HepG2 (cell line): ENCODE results near the gene NINJ2. TPM values are rescaled to one million over a fixed set of nuclear protein-coding genes. Genes with fewer than 3 reads are reported as not detected.
A peak's percentile ranks its signal among the peaks of the same experiment; 100 is the strongest.

Experiments
- CEBPG ChIP-seq: IDR thresholded peaks from 2 replicates; pipeline ENCODE4 v1.6.1; 2016
- FOXO1 ChIP-seq: sonication (generic); formaldehyde crosslinking; IDR thresholded peaks from 2 replicates; pipeline ENCODE4 v1.4.0; 2020; ENCODE audit warnings: missing genetic modification reagents
- RBM22 ChIP-seq: fragments of 200-400 bp; formaldehyde crosslinking; optimal IDR thresholded peaks from 2 replicates; pipeline ENCODE3; 2017; ENCODE audit warnings: mild to moderate bottlenecking, low read length, moderate library complexity
- SP1 ChIP-seq, 2 experiments: fragments of 450-650 bp in 1 of 2; sonication (generic) in 1 of 2; formaldehyde crosslinking in 1 of 2; IDR thresholded peaks; 2 replicates each; pipeline versions ENCODE4 v1.4.0 to v1.6.1; 2016 to 2020; ENCODE audit warnings: missing genetic modification reagents in 1 of 2
- SP140L ChIP-seq: sonication (generic); formaldehyde crosslinking; IDR thresholded peaks from 2 replicates; pipeline ENCODE4 v1.4.0; 2020; ENCODE audit warnings: missing genetic modification reagents, borderline replicate concordance
- SSRP1 ChIP-seq: IDR thresholded peaks from 2 replicates; pipeline ENCODE4 v1.6.1; 2016; ENCODE audit warnings: control low read depth
- TOE1 ChIP-seq: sonication (generic); formaldehyde crosslinking; IDR thresholded peaks from 2 replicates; pipeline ENCODE4 v1.4.0; 2020; ENCODE audit warnings: mild to moderate bottlenecking, missing genetic modification reagents
- ZBTB21 ChIP-seq: sonication (generic); formaldehyde crosslinking; IDR thresholded peaks from 2 replicates; pipeline ENCODE4 v1.4.0; 2020; ENCODE audit warnings: missing genetic modification reagents
- ZBTB7B ChIP-seq: sonication (generic); formaldehyde crosslinking; IDR thresholded peaks from 2 replicates; pipeline ENCODE4 v1.4.0; 2020; ENCODE audit warnings: missing genetic modification reagents
- ZNF501 ChIP-seq: sonication (generic); formaldehyde crosslinking; IDR thresholded peaks from 2 replicates; pipeline ENCODE4 v1.5.1; 2020; ENCODE audit warnings: mild to moderate bottlenecking, moderate library complexity, missing genetic modification reagents
- ZNF557 ChIP-seq: sonication (generic); formaldehyde crosslinking; IDR thresholded peaks from 2 replicates; pipeline ENCODE4 v1.4.0; 2020; ENCODE audit warnings: missing genetic modification reagents
- ZNF569 ChIP-seq: sonication (generic); formaldehyde crosslinking; IDR thresholded peaks from 2 replicates; pipeline ENCODE4 v1.5.0; 2020; ENCODE audit warnings: mild to moderate bottlenecking, missing genetic modification reagents, moderate library complexity, borderline replicate concordance
- ZNF766 ChIP-seq: sonication (generic); formaldehyde crosslinking; IDR thresholded peaks from 2 replicates; pipeline ENCODE4 v1.5.0; 2020; ENCODE audit warnings: missing genetic modification reagents, borderline replicate concordance
- ZNF775 ChIP-seq: sonication (generic); formaldehyde crosslinking; IDR thresholded peaks from 2 replicates; pipeline ENCODE4 v1.4.0; 2020; ENCODE audit warnings: missing genetic modification reagents, mild to moderate bottlenecking, moderate library complexity, borderline replicate concordance
- ZNF83 ChIP-seq: sonication (generic); formaldehyde crosslinking; IDR thresholded peaks from 2 replicates; pipeline ENCODE4 v1.4.0; 2020; ENCODE audit warnings: missing genetic modification reagents, mild to moderate bottlenecking, borderline replicate concordance
- polyA plus RNA-seq, 8 experiments: library from polyadenylated mRNA; depleted of rRNA in 3 of 8; stranded (reverse) in 7 of 8; unstranded in 1 of 8; fragments of >200 nt; fragmentation: Illumina TruSeq in 4 of 8; extraction: Trizol in 4 of 8; gene quantifications; 2 replicates each; pipeline versions ENCODE4 v1.2.1 to v1.2.3, GENCODE V29; 2011 to 2016; ENCODE audit warnings: low read depth in 4 of 8, missing spikeins in 1 of 8, mixed read lengths in 1 of 8; ENCODE audit not compliant: insufficient read depth in 1 of 8
- total RNA-seq, 5 experiments: library from RNA; depleted of rRNA; stranded (reverse); fragments of >200 nt; fragmentation: Illumina TruSeq; extraction: Trizol; gene quantifications; 2 replicates each; pipeline ENCODE4 v1.2.3, GENCODE V29; 2016; ENCODE audit warnings: low read depth in 1 of 5
- TF ChIP-seq, protein P1 (sequence below): sonication (generic); formaldehyde crosslinking; IDR thresholded peaks from 2 replicates; pipeline ENCODE4 v1.5.0; 2020; ENCODE audit warnings: mild to moderate bottlenecking, missing genetic modification reagents, moderate library complexity
- TF ChIP-seq, protein P2 (sequence below): sonication (generic); formaldehyde crosslinking; IDR thresholded peaks from 2 replicates; pipeline ENCODE4 v1.9.0; 2021; ENCODE audit warnings: missing genetic modification reagents, borderline replicate concordance

NINJ2 gene
- total and polyA plus RNA-seq, 2 of the 13 experiments (the other 11 are each of a cell fraction or from before 2014, with no cell fraction given), result 0.62 to 3.8 TPM

DNA sequence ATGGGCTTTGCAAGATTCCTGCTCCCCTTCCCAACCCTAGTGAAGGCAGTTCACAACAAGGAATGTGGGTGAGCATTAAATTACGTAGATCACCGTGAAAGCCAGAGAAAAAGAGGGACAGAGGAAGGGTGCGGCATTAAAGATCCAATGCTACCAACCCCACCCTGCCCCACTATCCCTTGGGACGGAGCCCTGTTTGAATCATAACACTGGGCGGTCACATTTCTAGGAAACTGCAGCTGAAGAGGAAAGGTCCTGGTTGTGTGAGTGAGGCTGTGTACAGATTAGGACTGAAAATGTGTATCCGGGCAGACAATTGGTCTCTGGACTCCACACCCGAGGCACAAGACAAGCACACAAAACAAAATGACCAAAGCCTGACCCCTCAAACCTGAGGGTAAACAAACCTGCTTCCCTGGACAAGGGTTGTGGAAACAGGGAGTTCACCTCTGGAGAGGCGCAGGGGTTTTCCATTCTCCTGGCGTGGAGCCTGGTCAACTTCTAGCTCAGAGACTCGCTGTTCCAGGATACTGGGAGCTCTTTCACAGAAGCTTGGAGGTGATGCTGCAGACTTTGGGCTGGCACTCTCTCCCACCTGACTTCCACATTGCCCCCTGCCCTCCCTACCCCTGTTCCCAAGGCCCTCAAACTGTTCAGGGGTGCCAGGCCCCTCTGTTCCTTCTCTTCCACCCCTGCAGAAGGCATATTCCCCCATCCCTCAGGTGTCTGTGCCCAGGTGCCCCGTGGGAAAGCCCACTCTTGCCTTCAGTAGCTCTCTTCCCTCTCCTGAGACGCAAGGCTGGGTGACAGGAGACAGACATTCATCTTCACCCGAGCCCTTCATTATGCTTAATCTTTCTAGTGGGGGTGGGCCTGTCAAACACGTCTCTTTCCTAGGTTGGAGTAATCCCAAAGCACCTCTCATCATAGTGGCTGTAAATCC lies 16.5 kb downstream of the NINJ2 start (continued):
- peak; percentile 99 for TF ChIP-seq FOXO1 (CRISPR knock-in tag)
- no peak for TF ChIP-seq ZNF83 (CRISPR knock-in tag)
- no peak for TF ChIP-seq ZNF766 (CRISPR knock-in tag)
- TF ChIP-seq SSRP1 (CRISPR knock-in tag), result no peak
- TF ChIP-seq ZBTB7B (CRISPR knock-in tag), result peak; percentile 89
- TF ChIP-seq ZNF557 (CRISPR knock-in tag), result no peak
- TF ChIP-seq ZNF569 (CRISPR knock-in tag), result no peak
- no peak for TF ChIP-seq RBM22
- no peak for TF ChIP-seq ZNF775 (CRISPR knock-in tag)
- no peak for TF ChIP-seq ZBTB21
- TF ChIP-seq, protein P1, sequence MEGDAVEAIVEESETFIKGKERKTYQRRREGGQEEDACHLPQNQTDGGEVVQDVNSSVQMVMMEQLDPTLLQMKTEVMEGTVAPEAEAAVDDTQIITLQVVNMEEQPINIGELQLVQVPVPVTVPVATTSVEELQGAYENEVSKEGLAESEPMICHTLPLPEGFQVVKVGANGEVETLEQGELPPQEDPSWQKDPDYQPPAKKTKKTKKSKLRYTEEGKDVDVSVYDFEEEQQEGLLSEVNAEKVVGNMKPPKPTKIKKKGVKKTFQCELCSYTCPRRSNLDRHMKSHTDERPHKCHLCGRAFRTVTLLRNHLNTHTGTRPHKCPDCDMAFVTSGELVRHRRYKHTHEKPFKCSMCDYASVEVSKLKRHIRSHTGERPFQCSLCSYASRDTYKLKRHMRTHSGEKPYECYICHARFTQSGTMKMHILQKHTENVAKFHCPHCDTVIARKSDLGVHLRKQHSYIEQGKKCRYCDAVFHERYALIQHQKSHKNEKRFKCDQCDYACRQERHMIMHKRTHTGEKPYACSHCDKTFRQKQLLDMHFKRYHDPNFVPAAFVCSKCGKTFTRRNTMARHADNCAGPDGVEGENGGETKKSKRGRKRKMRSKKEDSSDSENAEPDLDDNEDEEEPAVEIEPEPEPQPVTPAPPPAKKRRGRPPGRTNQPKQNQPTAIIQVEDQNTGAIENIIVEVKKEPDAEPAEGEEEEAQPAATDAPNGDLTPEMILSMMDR (CRISPR knock-in tag), result no peak
- TF ChIP-seq CEBPG, result peak; percentile 60
- TF ChIP-seq SP1 (IDR thresholded peaks at IDR 0.05), result no peak
- TF ChIP-seq SP1 (CRISPR knock-in tag; IDR thresholded peaks at IDR 0.05), result no peak
- TF ChIP-seq SP140L (CRISPR knock-in tag), result no peak
- TF ChIP-seq, protein P2, sequence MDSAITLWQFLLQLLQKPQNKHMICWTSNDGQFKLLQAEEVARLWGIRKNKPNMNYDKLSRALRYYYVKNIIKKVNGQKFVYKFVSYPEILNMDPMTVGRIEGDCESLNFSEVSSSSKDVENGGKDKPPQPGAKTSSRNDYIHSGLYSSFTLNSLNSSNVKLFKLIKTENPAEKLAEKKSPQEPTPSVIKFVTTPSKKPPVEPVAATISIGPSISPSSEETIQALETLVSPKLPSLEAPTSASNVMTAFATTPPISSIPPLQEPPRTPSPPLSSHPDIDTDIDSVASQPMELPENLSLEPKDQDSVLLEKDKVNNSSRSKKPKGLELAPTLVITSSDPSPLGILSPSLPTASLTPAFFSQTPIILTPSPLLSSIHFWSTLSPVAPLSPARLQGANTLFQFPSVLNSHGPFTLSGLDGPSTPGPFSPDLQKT (CRISPR knock-in tag), result no peak
- no peak for TF ChIP-seq TOE1
- TF ChIP-seq ZNF501, result peak; percentile 63; the same call in 1 of the 2 replicates
